ENCODE results near the gene RIMBP2.

RIMBP2 gene

GRCh38 chr12:130452546-130452945 is 263.6 kb downstream of the RIMBP2 start:
- no peak for FAIRE-seq

- no peak for FAIRE-seq
Observed at GRCh38 chr12:130451001-130451930, 264.8 kb downstream of the RIMBP2 start.

- FAIRE-seq = no peak
Observed at GRCh38 chr12:130449291-130449690, 266.8 kb downstream of the RIMBP2 start.

- FAIRE-seq = no peak
Observed at GRCh38 chr12:130448044-130448821, 267.9 kb downstream of the RIMBP2 start.

- no peak for FAIRE-seq
Observed at GRCh38 chr12:130447655-130447965, 268.5 kb downstream of the RIMBP2 start.

- FAIRE-seq = no peak
Observed at GRCh38 chr12:130446846-130447654, 269.0 kb downstream of the RIMBP2 start.

GRCh38 chr12:130444986-130445385 is 271.1 kb downstream of the RIMBP2 start:
- no peak for FAIRE-seq

GRCh38 chr12:130444061-130444460 is 272.0 kb downstream of the RIMBP2 start:
- FAIRE-seq = no peak

GRCh38 chr12:130441771-130442760 is 274.0 kb downstream of the RIMBP2 start:
- no peak for FAIRE-seq

- FAIRE-seq = no peak
Observed at GRCh38 chr12:130440411-130441080, 275.6 kb downstream of the RIMBP2 start.

- FAIRE-seq = no peak
Observed at GRCh38 chr12:130439250-130439649, 276.8 kb downstream of the RIMBP2 start.

GRCh38 chr12:130438711-130439110 is 277.4 kb downstream of the RIMBP2 start:
- FAIRE-seq = no peak

- no peak for FAIRE-seq
Observed at GRCh38 chr12:130438243-130438620, 277.9 kb downstream of the RIMBP2 start.

- FAIRE-seq = no peak
Observed at GRCh38 chr12:130437555-130438242, 278.4 kb downstream of the RIMBP2 start.

- no peak for FAIRE-seq
Observed at GRCh38 chr12:130436741-130437501, 279.2 kb downstream of the RIMBP2 start.

GRCh38 chr12:130435826-130436225 is 280.3 kb downstream of the RIMBP2 start:
- no peak for FAIRE-seq

- FAIRE-seq = no peak
Observed at GRCh38 chr12:130435331-130435730, 280.8 kb downstream of the RIMBP2 start.

- FAIRE-seq = no peak
Observed at GRCh38 chr12:130434560-130434959, 281.5 kb downstream of the RIMBP2 start.

- no peak for FAIRE-seq
Observed at GRCh38 chr12:130433834-130434233, 282.3 kb downstream of the RIMBP2 start.

GRCh38 chr12:130433411-130433810 is 282.7 kb downstream of the RIMBP2 start:
- no peak for FAIRE-seq
